SK-N-SH treated with all-trans-retinoic acid at 6 μM for 48 hours (cell line): ENCODE results near the gene DDX54.

Source experiments
- ATAC-seq: fragments of 200-7000 bp; cut with Tn5 transposase; 3 replicates; pipeline ENCODE4 v1.9.1; 2020; ENCODE audit warnings: mild to moderate bottlenecking, moderate library complexity
- ARNTL ChIP-seq: fragments of 450-650 bp; formaldehyde crosslinking; IDR thresholded peaks from 2 replicates; pipeline ENCODE4 v1.5.0; 2020; ENCODE audit warnings: low read depth, mild to moderate bottlenecking, moderate library complexity, borderline replicate concordance
- BACH2 ChIP-seq: fragments of 250-450 bp; sonication (Bioruptor Pico); IDR thresholded peaks from 2 replicates; pipeline ENCODE4 v1.9.0; 2021; ENCODE audit warnings: mild to moderate bottlenecking, borderline replicate concordance
- CSDC2 ChIP-seq: fragments of 250-450 bp; sonication (Bioruptor Pico); IDR thresholded peaks from 2 replicates; pipeline ENCODE4 v1.5.0; 2020; ENCODE audit warnings: mild to moderate bottlenecking, moderate library complexity
- ESRRG ChIP-seq: fragments of 250-450 bp; sonication (Bioruptor Pico); IDR thresholded peaks from 2 replicates; pipeline ENCODE4 v1.6.1; 2021; ENCODE audit warnings: mild to moderate bottlenecking
- GLIS3 ChIP-seq: fragments of 250-450 bp; sonication (Bioruptor Pico); IDR thresholded peaks from 2 replicates; pipeline ENCODE4 v1.5.0; 2020; ENCODE audit warnings: mild to moderate bottlenecking, moderate library complexity
- ISL1 ChIP-seq: fragments of 250-450 bp; sonication (Bioruptor Pico); IDR thresholded peaks from 2 replicates; pipeline ENCODE4 v2.1.2; 2022; ENCODE audit warnings: mild to moderate bottlenecking, moderate library complexity
- OSR1 ChIP-seq: fragments of 250-450 bp; sonication (Bioruptor Pico); IDR thresholded peaks from 2 replicates; pipeline ENCODE4 v1.8.0; 2022; ENCODE audit warnings: moderate library complexity, mild to moderate bottlenecking, inconsistent platforms
- PPARA ChIP-seq: fragments of 250-450 bp; sonication (Bioruptor Pico); IDR thresholded peaks from 2 replicates; pipeline ENCODE4 v1.5.0; 2020; ENCODE audit warnings: mild to moderate bottlenecking, borderline replicate concordance
- RARB ChIP-seq: fragments of 250-450 bp; sonication (Bioruptor Pico); IDR thresholded peaks from 2 replicates; pipeline ENCODE4 v1.8.0; 2021; ENCODE audit warnings: mild to moderate bottlenecking, moderate library complexity
- SNAI2 ChIP-seq: fragments of 250-450 bp; sonication (Bioruptor Pico); IDR thresholded peaks from 2 replicates; pipeline ENCODE4 v1.5.0; 2020; ENCODE audit warnings: mild to moderate bottlenecking, moderate library complexity
- TCF4 ChIP-seq: fragments of 250-450 bp; sonication (Bioruptor Pico); IDR thresholded peaks from 2 replicates; pipeline ENCODE4 v1.8.0; 2021; ENCODE audit warnings: mild to moderate bottlenecking, moderate library complexity, borderline replicate concordance
- TOX ChIP-seq: fragments of 250-450 bp; sonication (Bioruptor Pico); IDR thresholded peaks from 2 replicates; pipeline ENCODE4 v1.8.0; 2021; ENCODE audit warnings: mild to moderate bottlenecking, moderate library complexity, borderline replicate concordance
- ZC3H10 ChIP-seq: fragments of 250-450 bp; sonication (Bioruptor Pico); IDR thresholded peaks from 2 replicates; pipeline ENCODE4 v1.5.1; 2021; ENCODE audit warnings: mild to moderate bottlenecking, moderate library complexity
- ZFP3 ChIP-seq: fragments of 250-450 bp; sonication (Bioruptor Pico); IDR thresholded peaks from 2 replicates; pipeline ENCODE4 v1.5.0; 2020; ENCODE audit warnings: mild to moderate bottlenecking, moderate library complexity
- ZFP30 ChIP-seq: fragments of 450-650 bp; formaldehyde crosslinking; IDR thresholded peaks from 2 replicates; pipeline ENCODE4 v1.5.0; 2022; ENCODE audit warnings: mild to moderate bottlenecking, moderate library complexity
- ZNF565 ChIP-seq: fragments of 450-650 bp; formaldehyde crosslinking; conservative IDR thresholded peaks from 2 replicates; pipeline ENCODE4 v1.5.0; 2020; ENCODE audit warnings: low read depth, mild to moderate bottlenecking, moderate library complexity
- ZNF70 ChIP-seq: fragments of 450-650 bp; formaldehyde crosslinking; IDR thresholded peaks from 2 replicates; pipeline ENCODE4 v1.5.0; 2020; ENCODE audit warnings: mild to moderate bottlenecking, moderate library complexity
- ZNF8 ChIP-seq: fragments of 450-650 bp; formaldehyde crosslinking; IDR thresholded peaks from 2 replicates; pipeline ENCODE4 v1.5.0; 2020; ENCODE audit warnings: mild to moderate bottlenecking, moderate library complexity
- TF ChIP-seq, protein P1 (sequence below): fragments of 250-450 bp; sonication (Bioruptor Pico); IDR thresholded peaks from 2 replicates; pipeline ENCODE4 v1.8.0; 2021; ENCODE audit warnings: low read depth, mild to moderate bottlenecking, moderate library complexity, borderline replicate concordance
- TF ChIP-seq, protein P2 (sequence below): fragments of 250-450 bp; sonication (Bioruptor Pico); IDR thresholded peaks from 2 replicates; pipeline ENCODE4 v1.5.0; 2020; ENCODE audit warnings: mild to moderate bottlenecking, moderate library complexity
- TF ChIP-seq, protein P3 (sequence below): fragments of 250-450 bp; sonication (Bioruptor Pico); IDR thresholded peaks from 2 replicates; pipeline ENCODE4 v1.5.1; 2021; ENCODE audit warnings: mild to moderate bottlenecking, moderate library complexity
- TF ChIP-seq, protein P4 (sequence below): fragments of 250-450 bp; sonication (Bioruptor Pico); IDR thresholded peaks from 2 replicates; pipeline ENCODE4 v1.8.0; 2020; ENCODE audit warnings: mild to moderate bottlenecking, moderate library complexity, borderline replicate concordance

DDX54 gene

DNA sequence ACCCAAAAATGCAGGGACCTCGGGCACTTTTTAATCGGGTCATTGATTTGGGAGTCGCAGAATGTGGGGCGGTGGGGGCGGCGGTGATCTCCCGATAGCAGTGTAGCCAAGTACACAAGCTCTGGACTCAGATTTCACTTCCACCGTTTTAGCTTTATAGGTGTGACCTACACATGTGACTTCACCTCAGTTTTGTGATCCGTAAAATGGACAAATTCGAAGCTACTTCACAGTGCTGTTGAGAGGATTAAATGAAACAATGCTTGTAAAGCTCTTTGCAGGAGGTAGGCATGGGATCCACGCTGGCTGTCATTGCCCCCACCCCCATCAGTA lies 721 bp upstream of the DDX54 start:
- no peak for ATAC-seq

DNA sequence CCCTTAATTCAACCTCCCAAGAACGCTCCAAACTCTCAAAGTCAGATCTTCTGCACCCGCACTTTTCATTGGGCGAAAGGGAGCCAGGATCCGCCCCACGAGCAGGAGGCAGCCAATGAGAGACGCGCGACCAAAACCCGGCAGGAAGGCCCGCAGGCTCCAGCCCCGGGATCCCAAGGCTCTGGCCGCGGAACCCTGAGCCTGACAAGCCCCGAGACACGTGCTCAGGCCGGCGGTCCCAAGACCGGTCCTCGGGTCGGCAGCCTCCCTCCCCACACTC lies 438 bp downstream of the DDX54 start:
- TF ChIP-seq, protein P1, sequence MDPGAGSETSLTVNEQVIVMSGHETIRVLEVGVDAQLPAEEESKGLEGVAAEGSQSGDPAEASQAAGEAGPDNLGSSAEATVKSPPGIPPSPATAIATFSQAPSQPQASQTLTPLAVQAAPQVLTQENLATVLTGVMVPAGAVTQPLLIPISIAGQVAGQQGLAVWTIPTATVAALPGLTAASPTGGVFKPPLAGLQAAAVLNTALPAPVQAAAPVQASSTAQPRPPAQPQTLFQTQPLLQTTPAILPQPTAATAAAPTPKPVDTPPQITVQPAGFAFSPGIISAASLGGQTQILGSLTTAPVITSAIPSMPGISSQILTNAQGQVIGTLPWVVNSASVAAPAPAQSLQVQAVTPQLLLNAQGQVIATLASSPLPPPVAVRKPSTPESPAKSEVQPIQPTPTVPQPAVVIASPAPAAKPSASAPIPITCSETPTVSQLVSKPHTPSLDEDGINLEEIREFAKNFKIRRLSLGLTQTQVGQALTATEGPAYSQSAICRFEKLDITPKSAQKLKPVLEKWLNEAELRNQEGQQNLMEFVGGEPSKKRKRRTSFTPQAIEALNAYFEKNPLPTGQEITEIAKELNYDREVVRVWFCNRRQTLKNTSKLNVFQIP (CRISPR knock-in tag) = no peak
- TF ChIP-seq ESRRG = no peak
- no peak for TF ChIP-seq GLIS3 (CRISPR knock-in tag)
- no peak for TF ChIP-seq ZNF70 (CRISPR knock-in tag)
- TF ChIP-seq ZFP30 (CRISPR knock-in tag) = no peak
- no peak for TF ChIP-seq ZFP3
- ATAC-seq = peak; percentile 95

More for the DNA sequence above, 721 bp upstream of the DDX54 start:
- TF ChIP-seq ZNF565 (CRISPR knock-in tag) = no peak

DNA sequence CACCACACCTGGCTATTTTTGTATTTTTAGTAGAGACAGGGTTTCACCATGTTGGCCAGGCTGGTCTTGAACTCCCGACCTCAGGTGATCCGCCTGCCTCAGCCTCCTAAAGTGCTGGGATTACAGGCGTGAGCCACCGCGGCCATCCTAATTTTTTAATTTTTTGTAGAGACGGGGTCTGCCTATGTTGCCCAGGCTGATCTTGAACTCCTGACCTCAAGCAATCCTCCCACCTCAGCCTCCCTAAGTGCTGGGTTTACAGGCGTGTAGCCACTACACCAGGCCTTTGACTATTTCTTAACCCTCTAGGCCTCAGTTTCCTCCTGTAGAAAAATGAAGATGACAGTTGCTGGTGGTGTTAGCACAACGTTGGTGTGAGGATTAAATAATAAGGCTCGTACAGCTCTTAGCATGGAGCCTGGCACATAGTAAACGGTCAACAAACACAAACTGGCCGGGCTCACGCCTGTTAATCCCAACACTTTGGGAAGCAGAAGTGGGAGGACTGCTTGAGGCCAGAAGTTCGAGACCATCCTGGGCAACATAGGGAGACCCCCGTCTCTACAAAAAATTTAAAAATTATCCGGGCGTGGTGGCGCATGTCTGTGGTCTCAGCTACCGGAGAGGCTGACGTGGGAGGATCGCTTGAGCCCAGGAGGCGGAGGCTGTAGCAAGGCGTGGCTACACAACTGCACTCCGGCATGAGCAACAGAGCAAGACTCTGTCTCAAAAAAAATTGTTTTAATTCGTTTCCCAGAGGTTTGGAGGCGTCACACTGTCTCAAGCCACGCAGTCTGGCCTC lies 979 bp downstream of the DDX54 start:
- TF ChIP-seq SNAI2 (CRISPR knock-in tag) = no peak
- no peak for TF ChIP-seq TCF4 (CRISPR knock-in tag)
- TF ChIP-seq ISL1 (CRISPR knock-in tag) = no peak
- no peak for TF ChIP-seq ZFP30 (CRISPR knock-in tag)
- TF ChIP-seq PPARA (CRISPR knock-in tag) = no peak
- TF ChIP-seq ZNF70 (CRISPR knock-in tag) = no peak
- TF ChIP-seq ZC3H10 (CRISPR knock-in tag) = no peak
- no peak for TF ChIP-seq ARNTL
- TF ChIP-seq ZFP3 = no peak
- no peak for TF ChIP-seq RARB
- TF ChIP-seq, protein P2, sequence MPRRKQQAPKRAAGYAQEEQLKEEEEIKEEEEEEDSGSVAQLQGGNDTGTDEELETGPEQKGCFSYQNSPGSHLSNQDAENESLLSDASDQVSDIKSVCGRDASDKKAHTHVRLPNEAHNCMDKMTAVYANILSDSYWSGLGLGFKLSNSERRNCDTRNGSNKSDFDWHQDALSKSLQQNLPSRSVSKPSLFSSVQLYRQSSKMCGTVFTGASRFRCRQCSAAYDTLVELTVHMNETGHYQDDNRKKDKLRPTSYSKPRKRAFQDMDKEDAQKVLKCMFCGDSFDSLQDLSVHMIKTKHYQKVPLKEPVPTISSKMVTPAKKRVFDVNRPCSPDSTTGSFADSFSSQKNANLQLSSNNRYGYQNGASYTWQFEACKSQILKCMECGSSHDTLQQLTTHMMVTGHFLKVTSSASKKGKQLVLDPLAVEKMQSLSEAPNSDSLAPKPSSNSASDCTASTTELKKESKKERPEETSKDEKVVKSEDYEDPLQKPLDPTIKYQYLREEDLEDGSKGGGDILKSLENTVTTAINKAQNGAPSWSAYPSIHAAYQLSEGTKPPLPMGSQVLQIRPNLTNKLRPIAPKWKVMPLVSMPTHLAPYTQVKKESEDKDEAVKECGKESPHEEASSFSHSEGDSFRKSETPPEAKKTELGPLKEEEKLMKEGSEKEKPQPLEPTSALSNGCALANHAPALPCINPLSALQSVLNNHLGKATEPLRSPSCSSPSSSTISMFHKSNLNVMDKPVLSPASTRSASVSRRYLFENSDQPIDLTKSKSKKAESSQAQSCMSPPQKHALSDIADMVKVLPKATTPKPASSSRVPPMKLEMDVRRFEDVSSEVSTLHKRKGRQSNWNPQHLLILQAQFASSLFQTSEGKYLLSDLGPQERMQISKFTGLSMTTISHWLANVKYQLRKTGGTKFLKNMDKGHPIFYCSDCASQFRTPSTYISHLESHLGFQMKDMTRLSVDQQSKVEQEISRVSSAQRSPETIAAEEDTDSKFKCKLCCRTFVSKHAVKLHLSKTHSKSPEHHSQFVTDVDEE (CRISPR knock-in tag) = no peak
- ATAC-seq = peak; percentile 79

DNA sequence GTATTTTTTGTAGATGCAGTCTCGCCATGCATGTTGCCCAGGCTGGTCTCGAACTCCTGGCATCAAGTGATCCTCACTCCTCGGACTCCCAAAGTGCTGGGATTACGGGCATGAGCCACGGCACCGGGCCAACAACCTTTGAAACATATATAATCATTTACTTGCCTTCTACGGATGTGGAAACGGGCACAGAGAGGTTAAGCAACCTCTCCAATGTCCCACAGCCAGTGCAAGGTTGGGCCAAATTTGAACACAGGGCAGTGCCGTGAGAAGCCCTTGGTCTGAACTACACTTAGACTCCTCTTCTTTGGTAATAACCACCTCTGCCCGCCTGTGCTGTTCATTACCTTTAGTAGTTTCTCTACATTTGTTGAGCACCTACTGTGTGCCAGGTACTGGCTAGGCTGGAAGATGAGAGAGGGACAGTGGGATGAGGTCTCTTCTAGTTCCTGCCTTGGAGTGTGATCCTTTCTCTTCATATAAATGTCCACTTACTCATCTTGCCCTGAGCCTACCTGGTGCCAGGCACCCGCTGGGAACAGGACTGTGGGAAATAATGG lies 2.2 kb downstream of the DDX54 start:
- no peak for TF ChIP-seq ZNF8 (CRISPR knock-in tag)
- TF ChIP-seq ZC3H10 (CRISPR knock-in tag) = no peak
- TF ChIP-seq ZNF70 (CRISPR knock-in tag) = no peak
- no peak for TF ChIP-seq ZFP3
- no peak for TF ChIP-seq PPARA (CRISPR knock-in tag)
- no peak for TF ChIP-seq BACH2
- TF ChIP-seq, protein P1 (CRISPR knock-in tag) = no peak
- no peak for TF ChIP-seq RARB
- TF ChIP-seq TCF4 (CRISPR knock-in tag) = no peak
- TF ChIP-seq, protein P3, sequence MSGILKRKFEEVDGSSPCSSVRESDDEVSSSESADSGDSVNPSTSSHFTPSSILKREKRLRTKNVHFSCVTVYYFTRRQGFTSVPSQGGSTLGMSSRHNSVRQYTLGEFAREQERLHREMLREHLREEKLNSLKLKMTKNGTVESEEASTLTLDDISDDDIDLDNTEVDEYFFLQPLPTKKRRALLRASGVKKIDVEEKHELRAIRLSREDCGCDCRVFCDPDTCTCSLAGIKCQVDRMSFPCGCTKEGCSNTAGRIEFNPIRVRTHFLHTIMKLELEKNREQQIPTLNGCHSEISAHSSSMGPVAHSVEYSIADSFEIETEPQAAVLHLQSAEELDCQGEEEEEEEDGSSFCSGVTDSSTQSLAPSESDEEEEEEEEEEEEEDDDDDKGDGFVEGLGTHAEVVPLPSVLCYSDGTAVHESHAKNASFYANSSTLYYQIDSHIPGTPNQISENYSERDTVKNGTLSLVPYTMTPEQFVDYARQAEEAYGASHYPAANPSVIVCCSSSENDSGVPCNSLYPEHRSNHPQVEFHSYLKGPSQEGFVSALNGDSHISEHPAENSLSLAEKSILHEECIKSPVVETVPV (CRISPR knock-in tag) = no peak
- TF ChIP-seq, protein P4, sequence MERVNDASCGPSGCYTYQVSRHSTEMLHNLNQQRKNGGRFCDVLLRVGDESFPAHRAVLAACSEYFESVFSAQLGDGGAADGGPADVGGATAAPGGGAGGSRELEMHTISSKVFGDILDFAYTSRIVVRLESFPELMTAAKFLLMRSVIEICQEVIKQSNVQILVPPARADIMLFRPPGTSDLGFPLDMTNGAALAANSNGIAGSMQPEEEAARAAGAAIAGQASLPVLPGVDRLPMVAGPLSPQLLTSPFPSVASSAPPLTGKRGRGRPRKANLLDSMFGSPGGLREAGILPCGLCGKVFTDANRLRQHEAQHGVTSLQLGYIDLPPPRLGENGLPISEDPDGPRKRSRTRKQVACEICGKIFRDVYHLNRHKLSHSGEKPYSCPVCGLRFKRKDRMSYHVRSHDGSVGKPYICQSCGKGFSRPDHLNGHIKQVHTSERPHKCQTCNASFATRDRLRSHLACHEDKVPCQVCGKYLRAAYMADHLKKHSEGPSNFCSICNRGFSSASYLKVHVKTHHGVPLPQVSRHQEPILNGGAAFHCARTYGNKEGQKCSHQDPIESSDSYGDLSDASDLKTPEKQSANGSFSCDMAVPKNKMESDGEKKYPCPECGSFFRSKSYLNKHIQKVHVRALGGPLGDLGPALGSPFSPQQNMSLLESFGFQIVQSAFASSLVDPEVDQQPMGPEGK = no peak
- TF ChIP-seq ISL1 (CRISPR knock-in tag) = no peak
- TF ChIP-seq SNAI2 (CRISPR knock-in tag) = no peak
- no peak for TF ChIP-seq ZFP30 (CRISPR knock-in tag)
- TF ChIP-seq ZNF565 (CRISPR knock-in tag) = no peak
- TF ChIP-seq OSR1 = no peak
- no peak for TF ChIP-seq ARNTL
- TF ChIP-seq CSDC2 = no peak
- no peak for TF ChIP-seq TOX
- TF ChIP-seq, all 23 proteins: peak for 0
- no peak for ATAC-seq
